ENCODE measurements around the gene WSB1. TPM values are rescaled to one million over a fixed set of nuclear protein-coding genes. Genes with fewer than 3 reads are reported as not detected.
"Not testable (repeated sequence)": the region's sequence is repeated elsewhere in the genome, so short reads cannot be mapped to it uniquely, and the experiment has no call there.

WSB1 gene
- polyA plus RNA-seq, 10 donors: 80.8 to 326 (median 141) TPM

DNA sequence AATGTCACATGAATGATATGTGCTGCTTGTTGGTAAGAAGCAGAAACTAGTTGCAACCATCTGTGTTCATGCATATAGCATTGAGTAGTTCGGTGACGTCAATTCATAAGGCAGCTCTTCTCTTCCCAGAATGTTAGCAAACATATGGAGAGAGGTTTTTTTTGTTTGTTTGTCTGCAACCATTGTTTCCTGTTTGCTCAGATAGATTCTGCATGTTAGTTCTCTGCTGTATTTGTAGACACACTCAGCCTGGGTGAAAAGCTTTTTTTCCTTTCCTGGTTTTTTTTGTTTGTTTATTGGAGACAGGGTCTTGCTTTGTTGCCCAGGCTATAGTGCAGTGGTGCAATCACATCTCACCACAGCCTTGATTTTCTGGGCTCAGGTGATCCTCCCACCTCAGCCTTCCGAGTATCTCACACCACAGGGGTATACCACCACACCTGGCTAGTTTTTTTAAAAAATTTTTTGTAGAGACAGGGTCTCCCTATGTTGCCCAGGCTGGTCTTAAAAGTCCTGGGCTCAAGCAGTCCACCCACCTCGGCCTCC lies 16.7 kb downstream of the WSB1 start:
- no peak for DNase-seq

GRCh38 chr17:27313301-27313700 lies 19.4 kb downstream of the WSB1 start:
- DNase-seq: no peak

GRCh38 chr17:27315322-27315721 lies 21.4 kb downstream of the WSB1 start:
- peak; percentile 59 to 79 (median 74) for DNase-seq

DNA sequence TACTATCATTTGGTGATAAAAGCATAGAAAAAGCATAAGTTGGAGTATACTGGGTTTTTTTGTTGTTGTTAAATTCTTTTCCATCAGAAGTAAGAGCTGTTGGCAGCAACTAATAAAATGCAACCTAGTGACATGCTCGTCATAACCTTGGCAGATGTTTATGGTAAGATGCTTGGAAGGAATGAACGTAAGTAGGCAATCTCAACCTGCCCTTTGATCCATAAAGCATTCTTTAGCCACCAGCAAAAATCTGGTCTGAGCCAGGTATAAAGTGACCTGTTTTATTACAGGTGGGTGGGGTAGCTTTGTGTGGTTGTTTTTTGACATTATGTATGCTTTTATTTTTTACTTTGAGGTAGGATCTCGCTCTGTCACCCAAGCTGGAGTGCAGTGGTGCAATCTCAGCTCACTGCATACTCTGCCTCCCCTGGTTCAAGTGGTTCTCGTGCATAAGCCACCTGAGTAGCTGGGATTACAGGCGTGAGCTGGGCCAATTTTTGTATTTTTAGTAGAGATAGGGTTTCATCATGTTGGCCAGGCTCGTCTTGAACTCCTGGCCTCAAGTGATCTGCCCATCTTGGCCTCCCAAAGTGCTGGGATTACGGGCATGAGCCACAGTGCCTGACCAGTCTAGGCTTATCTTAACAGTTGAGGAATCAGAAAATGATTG lies 22.0 kb downstream of the WSB1 start:
- no peak for DNase-seq

GRCh38 chr17:27318228-27318627 lies 24.3 kb downstream of the WSB1 start:
- no peak for DNase-seq

- DNase-seq: no peak
Observed at GRCh38 chr17:27318633-27319032, 24.7 kb downstream of the WSB1 start.

DNA sequence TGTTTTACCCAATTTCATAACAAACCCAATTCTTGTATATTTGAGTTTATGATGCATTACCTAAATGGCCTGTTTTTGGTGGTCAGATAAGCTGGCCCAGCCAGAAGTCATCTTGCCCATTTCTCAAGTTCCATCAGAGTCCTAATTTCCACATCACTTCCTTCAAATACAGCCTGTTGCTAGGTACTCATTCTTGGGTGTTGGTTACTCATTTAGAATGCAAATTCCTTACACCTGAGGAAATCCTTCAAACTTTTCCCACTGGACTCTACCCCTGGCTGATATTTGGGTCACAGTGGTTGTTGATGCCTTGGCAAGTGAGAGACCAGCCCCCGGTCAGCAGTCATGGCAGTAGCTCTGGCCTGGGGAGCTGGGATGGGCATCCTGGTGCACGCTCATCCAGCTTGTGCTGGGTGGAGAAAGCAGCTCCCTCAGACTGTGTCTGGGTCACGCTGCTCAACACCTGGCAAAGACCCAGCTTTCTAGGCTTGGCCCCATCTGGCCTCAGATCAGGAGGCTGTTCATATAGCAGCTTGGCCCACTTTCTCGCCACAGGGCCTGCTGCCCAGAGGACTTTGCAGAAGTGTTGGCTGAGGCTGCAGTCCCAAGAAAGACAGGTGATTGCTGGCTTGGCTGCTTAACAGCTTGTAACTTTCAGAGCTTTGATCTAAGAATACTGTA lies 25.8 kb downstream of the WSB1 start:
- DNase-seq: peak; percentile 83 to 89 (median 83)

- no peak for DNase-seq
Observed at GRCh38 chr17:27320222-27320560, 26.3 kb downstream of the WSB1 start.

- no peak for DNase-seq
Observed at GRCh38 chr17:27321372-27321771, 27.5 kb downstream of the WSB1 start.

DNA sequence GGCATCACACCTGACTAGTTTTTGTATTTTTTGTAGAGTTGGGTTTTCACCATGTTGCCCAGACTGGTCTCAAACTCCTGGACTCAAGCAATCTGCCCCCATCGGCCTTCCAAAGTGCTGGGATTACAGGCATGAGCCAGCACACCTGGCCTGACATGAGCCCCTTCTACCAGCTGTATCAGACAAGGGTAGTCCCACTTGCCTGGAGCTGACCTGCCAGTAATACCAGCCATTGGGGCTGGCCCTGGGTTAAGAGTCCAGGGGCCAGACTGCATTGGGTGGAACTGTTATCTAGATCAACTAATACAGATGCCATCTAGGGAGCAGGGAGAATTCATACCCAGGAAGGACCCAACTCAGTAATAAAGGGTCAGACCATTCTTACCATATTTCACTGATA lies 28.1 kb downstream of the WSB1 start:
- DNase-seq: no peak

- no peak for DNase-seq
Observed at GRCh38 chr17:27322690-27323508, 29.0 kb downstream of the WSB1 start.

GRCh38 chr17:27323538-27324215 lies 29.8 kb downstream of the WSB1 start:
- DNase-seq: peak in 1 of 3 donors; percentile 62

DNA sequence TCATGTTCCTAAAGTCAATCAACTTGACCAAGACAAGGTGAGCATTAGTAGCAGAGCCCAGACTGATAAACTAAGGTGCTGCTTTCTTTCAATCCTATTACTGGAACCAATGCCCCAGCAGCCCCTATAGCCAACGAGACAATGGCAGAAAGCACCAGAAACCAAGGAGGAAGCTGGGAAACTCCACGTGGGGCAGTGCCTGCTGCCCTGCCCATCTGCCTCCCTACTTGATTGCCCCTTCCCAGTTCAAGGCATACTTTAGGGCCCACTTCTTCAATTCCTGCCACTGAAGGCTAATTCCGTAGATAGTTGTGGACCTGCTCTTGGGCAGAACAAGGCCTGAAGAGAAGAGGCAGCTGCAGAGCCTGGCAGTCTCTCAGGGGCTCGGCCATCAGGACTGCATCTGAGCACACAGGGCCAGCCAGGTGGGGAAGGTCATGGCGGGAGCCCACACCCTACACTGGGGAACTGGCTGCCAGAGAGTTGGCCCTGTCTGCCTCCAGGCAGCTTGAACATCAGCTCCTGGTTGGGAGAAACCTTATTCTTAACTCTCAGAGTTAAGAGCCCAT lies 30.9 kb downstream of the WSB1 start:
- no peak for DNase-seq

- DNase-seq: no peak
Observed at GRCh38 chr17:27326051-27326450, 32.1 kb downstream of the WSB1 start.

DNA sequence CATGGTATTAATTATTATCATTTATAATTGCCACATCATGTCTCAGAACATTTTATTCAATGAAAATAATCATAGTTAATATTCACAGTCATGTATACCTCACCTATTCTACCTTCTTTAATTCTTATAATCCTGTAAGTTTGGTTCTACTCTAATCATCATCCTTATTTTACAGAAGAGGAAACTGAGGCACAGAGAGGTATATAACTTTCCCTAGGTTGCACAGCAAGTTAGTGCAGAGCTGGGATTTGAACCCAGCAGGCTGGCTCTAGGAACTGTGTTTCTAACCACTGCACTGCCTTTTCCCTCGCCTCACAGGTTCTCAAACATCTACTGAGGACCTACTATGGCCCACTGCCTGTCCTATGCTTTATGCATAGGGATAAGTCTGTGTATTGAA lies 32.7 kb downstream of the WSB1 start:
- no peak for DNase-seq

GRCh38 chr17:27327397-27327796 lies 33.5 kb downstream of the WSB1 start:
- no peak for DNase-seq

DNA sequence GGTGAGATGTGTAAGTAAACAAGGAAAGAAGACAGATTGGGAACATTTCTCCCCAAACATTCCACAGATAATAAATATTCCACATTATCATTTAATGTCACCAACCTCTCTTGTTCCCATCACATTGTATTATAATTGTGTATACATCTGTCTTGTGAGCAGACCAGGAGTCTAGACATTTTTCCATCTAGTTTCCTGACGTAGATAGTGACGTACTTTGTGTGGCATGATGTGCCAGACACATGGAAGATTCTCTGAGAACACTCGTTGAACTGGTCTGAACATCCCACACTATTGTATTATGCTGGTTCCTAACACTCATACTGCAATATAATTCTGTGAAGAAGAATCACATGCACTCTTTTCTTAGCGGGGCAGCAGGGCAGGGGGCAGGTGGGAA lies 34.0 kb downstream of the WSB1 start:
- no peak for DNase-seq

DNA sequence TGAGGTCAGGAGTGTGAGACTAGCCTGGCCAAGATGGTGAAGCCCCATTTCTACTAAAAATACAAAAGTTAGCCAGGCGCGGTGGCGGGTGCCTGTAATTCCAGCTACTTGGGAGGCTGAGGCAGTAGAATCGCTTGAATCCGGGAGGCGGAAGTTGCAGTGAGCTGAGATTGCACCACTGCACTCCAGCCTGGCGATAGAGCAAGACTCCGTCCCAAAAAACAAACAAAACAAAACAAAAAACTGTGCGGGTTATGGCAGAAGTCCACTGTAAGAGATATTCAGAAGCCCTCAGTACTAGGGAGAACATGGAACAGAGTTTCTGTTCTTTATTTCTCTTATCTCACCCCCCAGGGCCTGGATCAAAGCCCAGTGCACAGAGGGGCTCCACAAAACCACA lies 34.8 kb downstream of the WSB1 start:
- DNase-seq: not testable (repeated sequence)

- no peak for DNase-seq
Observed at GRCh38 chr17:27329146-27329805, 35.4 kb downstream of the WSB1 start.

DNA sequence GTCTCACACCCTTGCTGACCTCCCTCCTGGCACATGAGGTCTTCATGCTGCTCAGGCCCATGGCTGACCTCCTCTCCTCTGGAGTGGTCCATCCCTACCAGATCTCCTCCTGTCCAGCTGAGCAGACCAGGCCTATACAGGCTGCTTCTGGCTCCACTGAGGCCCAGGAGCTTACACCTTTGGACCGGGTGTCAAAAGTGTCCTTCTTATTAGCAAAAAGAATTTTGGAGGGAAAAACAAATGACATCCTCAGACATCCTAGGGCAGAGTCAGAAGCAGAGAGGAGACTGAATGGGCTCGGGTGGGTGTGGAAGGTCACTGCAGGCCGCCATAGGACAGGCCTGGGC lies 38.1 kb downstream of the WSB1 start:
- no peak for DNase-seq
